ENCODE data around the gene BPIFA3.

Gene BPIFA3

GRCh38 chr20:33272155-33272873 is 55.2 kb downstream of the BPIFA3 start:
- no peak for FAIRE-seq

- no peak for FAIRE-seq
These were observed 56.1 kb downstream of the BPIFA3 start for GRCh38 chr20:33273117-33273851.

DNA sequence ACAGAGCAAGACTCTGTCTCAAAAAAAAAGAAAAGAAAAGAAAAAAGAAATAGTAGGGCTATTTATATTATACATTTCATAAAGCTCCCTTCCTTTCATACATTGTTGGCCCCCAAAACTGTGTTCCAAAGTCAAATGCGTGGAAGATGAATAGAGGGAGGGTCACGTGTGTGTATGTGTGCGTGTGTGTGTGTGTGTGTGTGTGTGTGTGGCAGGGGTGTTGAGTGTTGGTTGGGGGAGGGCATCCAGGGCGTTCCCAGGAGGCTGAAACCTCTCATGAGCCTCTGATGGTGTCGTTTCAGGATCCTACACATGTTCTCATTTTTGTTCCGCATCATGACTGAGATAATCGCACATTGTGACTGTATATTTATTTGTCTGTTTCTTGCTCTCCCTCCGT is 58.1 kb downstream of the BPIFA3 start:
- no peak for FAIRE-seq

DNA sequence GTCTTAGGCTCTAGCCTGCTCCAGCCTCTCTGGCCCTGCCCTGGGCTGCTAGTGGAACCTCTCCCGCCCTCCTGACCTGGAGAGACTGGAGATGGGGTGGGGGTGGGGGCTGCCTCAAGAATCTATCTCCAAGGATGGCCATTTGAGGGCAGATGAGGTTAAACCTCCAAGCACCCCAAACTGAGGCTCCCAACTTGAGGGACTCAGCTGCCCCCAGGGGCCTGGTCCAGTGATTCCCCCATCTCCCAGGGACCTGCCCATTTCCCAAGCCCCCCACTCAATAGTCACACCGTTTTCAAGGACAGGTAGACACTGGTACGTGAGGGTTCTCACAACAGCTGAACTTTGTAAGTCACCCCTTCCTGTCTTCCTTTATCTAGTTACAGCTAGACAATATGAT is 58.7 kb downstream of the BPIFA3 start:
- no peak for FAIRE-seq

GRCh38 chr20:33276303-33277113 is 59.4 kb downstream of the BPIFA3 start:
- no peak for FAIRE-seq

All from TTC549 (cell line).